Spleen (tissue), 11 donors: ENCODE measurements around the gene OSBPL10. TPM values are rescaled to one million over a fixed set of nuclear protein-coding genes. Genes with fewer than 3 reads are reported as not detected.

ENCODE experiments used
- DNase-seq: peaks from one replicate; pipeline ENCODE4 v3.0.0-alpha.2; 2020
- H3K27ac ChIP-seq, 8 donors: fragments of 200-600 bp; sonication (generic) in 7 of 8; 1 replicate in 4 of 8; 2 replicates in 4 of 8; pipeline versions ENCODE4 v1.5.0 to v1.8.0; 2016 to 2021; ENCODE audit warnings: inconsistent platforms in 4 of 8, mild to moderate bottlenecking in 4 of 8, moderate library complexity in 1 of 8
- H3K27me3 ChIP-seq, 7 donors: fragments of 200-600 bp; sonication (generic) in 6 of 7; replicated peaks in 1 of 7; 1 replicate in 4 of 7; 2 replicates in 3 of 7; pipeline versions ENCODE4 v1.5.0 to v1.8.0; 2016 to 2021; ENCODE audit warnings: inconsistent platforms in 3 of 7, mild to moderate bottlenecking in 1 of 7
- H3K36me3 ChIP-seq, 6 donors: fragments of 200-600 bp; sonication (generic) in 5 of 6; 1 replicate in 4 of 6; 2 replicates in 2 of 6; pipeline versions ENCODE4 v1.5.0 to v1.8.0; 2016 to 2021; ENCODE audit warnings: inconsistent platforms in 2 of 6
- H3K4me1 ChIP-seq, 6 donors: fragments of 200-600 bp; sonication (generic) in 5 of 6; 1 replicate in 3 of 6; 2 replicates in 3 of 6; pipeline versions ENCODE4 v1.5.0 to v1.8.0; 2016 to 2021; ENCODE audit warnings: inconsistent platforms in 3 of 6
- H3K4me3 ChIP-seq, 8 donors: fragments of 200-600 bp; sonication (generic) in 7 of 8; 1 replicate in 4 of 8; 2 replicates in 4 of 8; pipeline versions ENCODE4 v1.5.0 to v1.8.0; 2016 to 2021; ENCODE audit warnings: inconsistent platforms in 4 of 8, mild to moderate bottlenecking in 4 of 8, moderate library complexity in 2 of 8
- H3K9me3 ChIP-seq, 8 donors: fragments of 200-600 bp; sonication (generic) in 7 of 8; 1 replicate in 4 of 8; 2 replicates in 4 of 8; pipeline versions ENCODE4 v1.5.0 to v1.8.0; 2016 to 2021; ENCODE audit warnings: inconsistent platforms in 4 of 8
- CTCF ChIP-seq, 11 experiments: fragments of 200-600 bp in 7 of 11; fragments of 450-650 bp in 4 of 11; sonication (generic) in 4 of 11; IDR thresholded peaks in 8 of 11; conservative IDR thresholded peaks in 3 of 11; 1 replicate in 7 of 11; 2 replicates in 4 of 11; pipeline versions ENCODE4 v1.4.0 to v1.8.0; 2016 to 2021; ENCODE audit warnings: antibody characterized with exemption in 11 of 11, inconsistent platforms in 4 of 11, mild to moderate bottlenecking in 1 of 11
- POLR2A ChIP-seq, 3 donors: fragments of 450-650 bp; IDR thresholded peaks; one replicate each; pipeline ENCODE4 v1.5.1; 2017; ENCODE audit warnings: antibody characterized with exemption in 3 of 3, mild to moderate bottlenecking in 1 of 3
- POLR2AphosphoS5 ChIP-seq, 3 donors: sonication (generic); formaldehyde crosslinking; IDR thresholded peaks; one replicate each; pipeline ENCODE4 v1.5.1; 2017; ENCODE audit warnings: antibody characterized with exemption in 3 of 3
- WGBS, 5 donors: extraction: QIAGEN DNeasy Blood & Tissue Kit in 3 of 5; methylation state at CpG; one replicate each; pipeline versions ENCODE4 v1.1.5 to v1.1.7; 2013 to 2018; 5-methylcytosine and 5-hydroxymethylcytosine counted together
- intact Hi-C: fragments of 100-400 bp; cut with DNase I; formaldehyde crosslinking; loops from one replicate; pipeline ENCODE4 v1.15.0; 2023; ENCODE audit warnings: low total_unique reads
- polyA plus RNA-seq, 3 donors: library from polyadenylated mRNA; stranded (reverse); fragments of 200-250 nt; gene quantifications; one replicate each; pipeline ENCODE4 v1.2.1, GENCODE V29; 2013
- total RNA-seq, 7 donors: library from RNA; depleted of rRNA in 3 of 7; stranded (reverse); fragments of >200 nt in 3 of 7; fragmentation: NEBNext Ultra II Directional in 4 of 7; extraction: Animal tissue kit (Norgen Biotek cat#: 25700) in 4 of 7; gene quantifications; one replicate each; pipeline versions ENCODE4 v1.1.0 to v1.2.1, GENCODE V29; 2016 to 2021
- donor health status: healthy with polysubstance abuse.
- donor health status: DM: no; HTN: no; CAD: no; lungs with moderate emphysema.
- donor health status: DM: no; HTN: no; CAD: no.
- donor health status: Bipolar disorder and iron deficiency.
- donor health status: healthy.
- donor health status: DM: no; HTN: no; CAD: no.
- donor health status: DM: yes; HTN: yes; CAD: no.

OSBPL10 gene
- total and polyA plus RNA-seq, 10 donors = 3.8 to 95.1 (median 56.5) TPM

GRCh38 chr3:31832551-31832950 is 148.5 kb downstream of the OSBPL10 start:
- H3K4me1 ChIP-seq = peaks cover 0 to 9% (median 3%) of the 10 kb centered on the region in 6 donors
- intact Hi-C loops = no loop called here
- no peak overlapping the region for H3K4me3 ChIP-seq
- H3K9me3 ChIP-seq = no peaks in the 10 kb centered on the region
- peaks cover 0 to 18% (median 0%) of the 10 kb centered on the region in 6 donors for H3K36me3 ChIP-seq
- H3K27me3 ChIP-seq = no peaks in the 10 kb centered on the region
- TF ChIP-seq POLR2A (IDR thresholded peaks at IDR 0.05) = no peak
- no peak for TF ChIP-seq POLR2AphosphoS5 (IDR thresholded peaks at IDR 0.05)
- TF ChIP-seq CTCF (IDR thresholded peaks at IDR 0.05 in 8 of 11, conservative IDR thresholded peaks at IDR 0.05 in 3 of 11) = no peak
- H3K27ac ChIP-seq = no peak overlapping the region
- WGBS, 5 donors = 85 to 93% (median 90%) methylated on average over 5 of the region's 5 CpGs
- DNase-seq = no peak

- Histone ChIP-seq H3K4me3 (no peak overlapping the region), H3K9me3 (no peaks in the 10 kb centered on the region), H3K4me1 (peaks cover 0 to 8% (median 2%) of the 10 kb centered on the region in 6 donors), H3K27me3 (no peaks in the 10 kb centered on the region), H3K36me3 (peaks cover 0 to 18% (median 0%) of the 10 kb centered on the region in 6 donors), H3K27ac (no peak overlapping the region)
- intact Hi-C loops = no loop called here
- 74 to 83% (median 78%) methylated on average over 4 of the region's 4 CpGs for WGBS, 5 donors
- no peak for DNase-seq
- TF ChIP-seq CTCF (IDR thresholded peaks at IDR 0.05 in 8 of 11, conservative IDR thresholded peaks at IDR 0.05 in 3 of 11) (no peak), POLR2AphosphoS5 (IDR thresholded peaks at IDR 0.05) (no peak), POLR2A (IDR thresholded peaks at IDR 0.05) (no peak)
Observed at GRCh38 chr3:31831591-31831990, 149.5 kb downstream of the OSBPL10 start.

GRCh38 chr3:31829826-31830426 is 151.1 kb downstream of the OSBPL10 start:
- intact Hi-C loops = no loop called here
- Histone ChIP-seq H3K4me1 (no peaks in the 10 kb centered on the region), H3K4me3 (no peak overlapping the region), H3K27me3 (no peaks in the 10 kb centered on the region), H3K27ac (no peak overlapping the region), H3K36me3 (peaks cover 0 to 19% (median 0%) of the 10 kb centered on the region in 6 donors), H3K9me3 (no peaks in the 10 kb centered on the region)
- WGBS, 5 donors = 70 to 89% (median 82%) methylated on average over 17 of the region's 17 CpGs
- DNase-seq = no peak
- TF ChIP-seq CTCF (IDR thresholded peaks at IDR 0.05 in 8 of 11, conservative IDR thresholded peaks at IDR 0.05 in 3 of 11) (no peak), POLR2A (IDR thresholded peaks at IDR 0.05) (no peak), POLR2AphosphoS5 (IDR thresholded peaks at IDR 0.05) (no peak)

- Histone ChIP-seq H3K4me1 (no peaks in the 10 kb centered on the region), H3K27ac (no peak overlapping the region), H3K4me3 (no peak overlapping the region), H3K27me3 (no peaks in the 10 kb centered on the region), H3K36me3 (peaks cover 0 to 29% (median 0%) of the 10 kb centered on the region in 6 donors), H3K9me3 (no peaks in the 10 kb centered on the region)
- intact Hi-C loops = no loop called here
- 78 to 90% (median 82%) methylated on average over 6 of the region's 6 CpGs for WGBS, 5 donors
- DNase-seq = no peak
- TF ChIP-seq POLR2AphosphoS5 (IDR thresholded peaks at IDR 0.05) = no peak
- no peak for TF ChIP-seq CTCF (IDR thresholded peaks at IDR 0.05 in 8 of 11, conservative IDR thresholded peaks at IDR 0.05 in 3 of 11)
- TF ChIP-seq POLR2A (IDR thresholded peaks at IDR 0.05) = no peak
Observed at GRCh38 chr3:31829010-31829409, 152.1 kb downstream of the OSBPL10 start.
